WTC11 (cell line): ENCODE results near the gene DPH1. TPM values are rescaled to one million over a fixed set of nuclear protein-coding genes. Genes with fewer than 3 reads are reported as not detected.

ENCODE experiments used
- ATAC-seq: fragments of 200-7000 bp; cut with Tn5 transposase; 2 replicates; pipeline ENCODE4 v1.10.0; 2021; ENCODE audit warnings: mild to moderate bottlenecking, moderate library complexity
- CTCF ChIA-PET: fragments of 300-600 bp; sonication (Branson Sonifier 250); formaldehyde crosslinking; loops from one replicate; lab custom pipeline; 2021; ENCODE audit warnings: antibody characterized with exemption; lab: Charles Lee
- POLR2A ChIA-PET: fragments of 350-600 bp; sonication (Branson Sonifier 250); formaldehyde crosslinking; loops from one replicate; lab custom pipeline; 2021; ENCODE audit warnings: antibody characterized with exemption; lab: Charles Lee
- DNase-seq: peaks from one replicate; pipeline ENCODE4 v3.0.0; 2021; ENCODE audit warnings: low spot score
- H3K27ac Mint-ChIP-seq: 2 replicates; pipeline ENCODE4 v1.8.0; 2021; ENCODE audit warnings: mixed read lengths
- H3K27me3 Mint-ChIP-seq: 2 replicates; pipeline ENCODE4 v1.8.0; 2021; ENCODE audit warnings: low read depth, mild to moderate bottlenecking, moderate library complexity, mixed read lengths
- H3K36me3 Mint-ChIP-seq: 2 replicates; pipeline ENCODE4 v1.8.0; 2021; ENCODE audit warnings: mixed read lengths
- H3K4me1 Mint-ChIP-seq: 2 replicates; pipeline ENCODE4 v1.8.0; 2022; ENCODE audit warnings: mixed read lengths
- H3K4me3 Mint-ChIP-seq: 2 replicates; pipeline ENCODE4 v1.8.0; 2021; ENCODE audit warnings: mild to moderate bottlenecking, moderate library complexity, mixed read lengths
- H3K9me3 Mint-ChIP-seq: 2 replicates; pipeline ENCODE4 v1.8.0; 2021; ENCODE audit warnings: mixed read lengths
- CREM ChIP-seq: sonication (generic); formaldehyde crosslinking; IDR thresholded peaks from 2 replicates; pipeline ENCODE4 v1.8.1; 2022; ENCODE audit warnings: mild to moderate bottlenecking, missing genetic modification reagents, moderate library complexity
- FOXP1 ChIP-seq: sonication (generic); formaldehyde crosslinking; IDR thresholded peaks from 2 replicates; pipeline ENCODE4 v1.8.0; 2022; ENCODE audit warnings: missing genetic modification reagents, mild to moderate bottlenecking, moderate library complexity, borderline replicate concordance
- GTF2I ChIP-seq: fragments of 250-450 bp; sonication (Bioruptor Pico); conservative IDR thresholded peaks from 2 replicates; pipeline ENCODE4 v1.4.0; 2021; ENCODE audit warnings: mild to moderate bottlenecking
- HMGA2 ChIP-seq: fragments of 250-450 bp; sonication (Bioruptor Pico); IDR thresholded peaks from 2 replicates; pipeline ENCODE4 v1.4.0; 2021; ENCODE audit warnings: mild to moderate bottlenecking, moderate library complexity
- KAT7 ChIP-seq: sonication (generic); formaldehyde crosslinking; IDR thresholded peaks from 2 replicates; pipeline ENCODE4 v1.8.1; 2023; ENCODE audit warnings: missing genetic modification reagents, mild to moderate bottlenecking, borderline replicate concordance
- MXD4 ChIP-seq: fragments of 250-450 bp; sonication (Bioruptor Pico); IDR thresholded peaks from 2 replicates; pipeline ENCODE4 v1.8.0; 2021; ENCODE audit warnings: mild to moderate bottlenecking, moderate library complexity, borderline replicate concordance
- NR1H2 ChIP-seq: sonication (generic); formaldehyde crosslinking; IDR thresholded peaks from 2 replicates; pipeline ENCODE4 v1.9.0; 2021; ENCODE audit warnings: mild to moderate bottlenecking, moderate library complexity, missing genetic modification reagents
- SP1 ChIP-seq: sonication (generic); formaldehyde crosslinking; conservative IDR thresholded peaks from 2 replicates; pipeline ENCODE4 v1.8.1; 2022; ENCODE audit warnings: missing genetic modification reagents
- ZNF263 ChIP-seq: sonication (generic); formaldehyde crosslinking; IDR thresholded peaks from 2 replicates; pipeline ENCODE4 v1.8.1; 2022; ENCODE audit warnings: low read depth, mild to moderate bottlenecking, moderate library complexity, missing genetic modification reagents
- ZNF396 ChIP-seq: fragments of 250-450 bp; sonication (Bioruptor Pico); IDR thresholded peaks from 2 replicates; pipeline ENCODE4 v1.8.0; 2021; ENCODE audit warnings: mild to moderate bottlenecking, moderate library complexity, borderline replicate concordance
- total RNA-seq: library from RNA; stranded (reverse); gene quantifications from 3 replicates; pipeline ENCODE4 v1.2.3, GENCODE V29; 2021
- TF ChIP-seq, protein P1 (sequence below): sonication (generic); formaldehyde crosslinking; IDR thresholded peaks from 2 replicates; pipeline ENCODE4 v1.8.1; 2023; ENCODE audit warnings: mild to moderate bottlenecking, missing genetic modification reagents
- TF ChIP-seq, protein P2 (sequence below): fragments of 250-450 bp; sonication (Bioruptor Pico); IDR thresholded peaks from 2 replicates; pipeline ENCODE4 v1.9.0; 2021; ENCODE audit warnings: mild to moderate bottlenecking
- TF ChIP-seq, protein P3 (sequence below): sonication (generic); formaldehyde crosslinking; IDR thresholded peaks from 2 replicates; pipeline ENCODE4 v1.8.1; 2022; ENCODE audit warnings: mild to moderate bottlenecking, missing genetic modification reagents, moderate library complexity, borderline replicate concordance
- TF ChIP-seq, protein P4 (sequence below): fragments of 200-600 bp; IDR thresholded peaks from 2 replicates; pipeline ENCODE4 v1.8.0; 2022; ENCODE audit warnings: antibody characterized with exemption

DPH1 gene
- total RNA-seq, 1 experiment from 2014 or later, result 43.2 TPM

DNA sequence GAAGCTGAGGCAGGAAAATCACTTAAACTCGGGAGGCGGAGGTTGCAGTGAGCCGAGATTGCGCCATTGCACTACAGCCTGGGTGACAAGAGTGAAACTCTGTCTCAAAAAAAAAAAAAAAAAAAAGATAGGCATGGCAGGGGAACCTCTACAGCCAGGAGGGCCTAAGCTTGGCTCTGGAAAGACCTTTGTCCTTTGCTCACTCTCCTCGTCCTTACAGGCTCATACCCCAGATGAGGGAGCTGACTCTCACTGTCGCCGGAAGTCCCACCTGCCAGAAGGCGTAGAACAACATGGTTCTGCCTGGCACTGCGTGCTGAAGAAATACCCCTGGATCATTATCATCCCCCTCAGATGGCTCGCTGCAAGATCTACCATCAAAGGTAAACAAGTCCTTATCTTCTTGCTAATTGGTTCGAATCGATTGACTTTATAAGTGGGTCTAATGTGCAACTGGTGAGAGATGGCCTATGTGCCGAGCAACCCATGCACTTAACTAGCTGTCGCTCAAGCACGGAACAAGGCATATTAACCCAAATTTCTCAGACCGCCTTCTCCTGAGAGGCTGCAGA lies 34.5 kb upstream of the DPH1 start:
- no peak for DNase-seq
- TF ChIP-seq ZNF396 (CRISPR knock-in tag), result no peak
- no peak for TF ChIP-seq KAT7
- no peak for TF ChIP-seq CREM (CRISPR knock-in tag)
- TF ChIP-seq, protein P1, sequence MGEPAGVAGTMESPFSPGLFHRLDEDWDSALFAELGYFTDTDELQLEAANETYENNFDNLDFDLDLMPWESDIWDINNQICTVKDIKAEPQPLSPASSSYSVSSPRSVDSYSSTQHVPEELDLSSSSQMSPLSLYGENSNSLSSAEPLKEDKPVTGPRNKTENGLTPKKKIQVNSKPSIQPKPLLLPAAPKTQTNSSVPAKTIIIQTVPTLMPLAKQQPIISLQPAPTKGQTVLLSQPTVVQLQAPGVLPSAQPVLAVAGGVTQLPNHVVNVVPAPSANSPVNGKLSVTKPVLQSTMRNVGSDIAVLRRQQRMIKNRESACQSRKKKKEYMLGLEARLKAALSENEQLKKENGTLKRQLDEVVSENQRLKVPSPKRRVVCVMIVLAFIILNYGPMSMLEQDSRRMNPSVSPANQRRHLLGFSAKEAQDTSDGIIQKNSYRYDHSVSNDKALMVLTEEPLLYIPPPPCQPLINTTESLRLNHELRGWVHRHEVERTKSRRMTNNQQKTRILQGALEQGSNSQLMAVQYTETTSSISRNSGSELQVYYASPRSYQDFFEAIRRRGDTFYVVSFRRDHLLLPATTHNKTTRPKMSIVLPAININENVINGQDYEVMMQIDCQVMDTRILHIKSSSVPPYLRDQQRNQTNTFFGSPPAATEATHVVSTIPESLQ (CRISPR knock-in tag), result no peak
- POLR2A ChIA-PET, result interaction anchor here (0.5 to 0.8 kb wide), 2 partner anchors 87 to 161 kb away, joined by 3 read pairs; no protein-coding TSS in a partner anchor
- Mint-ChIP-seq H3K4me3 (no peak overlapping the region), H3K36me3 (no peaks in the 10 kb centered on the region), H3K9me3 (no peaks in the 10 kb centered on the region), H3K4me1 (peaks cover 31% of the 10 kb centered on the region), H3K27ac (no peak overlapping the region), H3K27me3 (peaks cover 30% of the 10 kb centered on the region)
- ATAC-seq, result no peak
- CTCF ChIA-PET, result interaction anchor here (2.1 to 2.4 kb wide), 2 partner anchors 29 to 87 kb away, joined by 5 to 6 read pairs; no protein-coding TSS in a partner anchor

DNA sequence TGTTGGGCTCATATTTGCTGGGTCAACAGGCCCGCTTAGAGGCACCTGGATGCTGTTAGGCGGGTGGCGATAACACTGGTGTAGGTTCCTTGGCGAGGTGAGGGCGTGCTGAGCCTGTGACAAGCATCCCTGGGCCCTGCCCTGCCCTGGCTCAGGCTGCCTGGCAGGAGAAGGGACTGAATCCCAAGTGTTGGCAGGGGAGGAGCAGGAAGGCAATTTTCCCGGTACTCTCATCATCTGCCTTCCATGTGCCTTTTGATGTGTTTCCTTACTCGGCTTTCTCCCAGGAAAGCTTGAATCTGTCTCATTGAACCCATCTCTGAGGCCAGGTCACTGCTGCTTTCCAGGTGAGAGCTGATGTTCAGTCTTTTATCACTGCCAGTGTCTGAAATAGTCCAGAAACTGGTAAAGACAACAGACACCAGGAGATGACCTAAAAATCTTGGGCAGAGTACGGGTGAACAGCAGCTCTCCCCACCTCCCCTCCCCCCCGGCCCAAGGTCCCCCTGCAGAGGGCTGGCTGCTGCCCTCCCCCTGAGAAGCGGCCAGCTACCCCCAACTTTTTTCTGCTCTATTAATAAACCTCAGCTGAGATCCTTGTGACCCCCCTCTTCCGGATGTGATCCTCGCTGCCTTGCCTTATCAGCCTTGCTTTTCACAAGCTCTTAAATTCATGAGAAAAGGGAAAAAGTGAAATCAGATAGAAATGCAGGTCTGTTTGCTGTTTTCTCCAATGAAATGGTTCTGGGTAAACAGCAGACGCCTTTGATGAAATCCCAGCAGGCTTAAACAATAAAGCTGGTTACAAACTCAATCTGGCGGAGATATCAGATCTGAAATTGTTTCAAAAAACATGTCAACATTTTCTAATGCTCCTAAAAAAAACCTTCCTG lies 33.8 kb upstream of the DPH1 start:
- Mint-ChIP-seq H3K36me3 (no peaks in the 10 kb centered on the region), H3K27me3 (peaks cover 30% of the 10 kb centered on the region), H3K4me1 (peaks cover 31% of the 10 kb centered on the region), H3K9me3 (no peaks in the 10 kb centered on the region), H3K27ac (no peak overlapping the region), H3K4me3 (no peak overlapping the region)
- ATAC-seq, result no peak
- POLR2A ChIA-PET, result interaction anchor here (0.8 kb wide), 1 partner anchor 87 kb away, joined by 3 read pairs; no protein-coding TSS in a partner anchor
- DNase-seq, result no peak
- CTCF ChIA-PET, result interaction anchor here (0.9 to 2.4 kb wide), 4 partner anchors 9 to 87 kb away, joined by 5 to 6 read pairs (median 5); partner anchors contain the start of gene RTN4RL1
- TF ChIP-seq SP1, result no peak
- TF ChIP-seq, protein P2, sequence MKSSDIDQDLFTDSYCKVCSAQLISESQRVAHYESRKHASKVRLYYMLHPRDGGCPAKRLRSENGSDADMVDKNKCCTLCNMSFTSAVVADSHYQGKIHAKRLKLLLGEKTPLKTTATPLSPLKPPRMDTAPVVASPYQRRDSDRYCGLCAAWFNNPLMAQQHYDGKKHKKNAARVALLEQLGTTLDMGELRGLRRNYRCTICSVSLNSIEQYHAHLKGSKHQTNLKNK, result no peak
- TF ChIP-seq, protein P3, sequence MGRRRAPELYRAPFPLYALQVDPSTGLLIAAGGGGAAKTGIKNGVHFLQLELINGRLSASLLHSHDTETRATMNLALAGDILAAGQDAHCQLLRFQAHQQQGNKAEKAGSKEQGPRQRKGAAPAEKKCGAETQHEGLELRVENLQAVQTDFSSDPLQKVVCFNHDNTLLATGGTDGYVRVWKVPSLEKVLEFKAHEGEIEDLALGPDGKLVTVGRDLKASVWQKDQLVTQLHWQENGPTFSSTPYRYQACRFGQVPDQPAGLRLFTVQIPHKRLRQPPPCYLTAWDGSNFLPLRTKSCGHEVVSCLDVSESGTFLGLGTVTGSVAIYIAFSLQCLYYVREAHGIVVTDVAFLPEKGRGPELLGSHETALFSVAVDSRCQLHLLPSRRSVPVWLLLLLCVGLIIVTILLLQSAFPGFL (CRISPR knock-in tag), result no peak
- no peak for TF ChIP-seq NR1H2 (CRISPR knock-in tag)
- no peak for TF ChIP-seq MXD4 (CRISPR knock-in tag)
- TF ChIP-seq, protein P4, sequence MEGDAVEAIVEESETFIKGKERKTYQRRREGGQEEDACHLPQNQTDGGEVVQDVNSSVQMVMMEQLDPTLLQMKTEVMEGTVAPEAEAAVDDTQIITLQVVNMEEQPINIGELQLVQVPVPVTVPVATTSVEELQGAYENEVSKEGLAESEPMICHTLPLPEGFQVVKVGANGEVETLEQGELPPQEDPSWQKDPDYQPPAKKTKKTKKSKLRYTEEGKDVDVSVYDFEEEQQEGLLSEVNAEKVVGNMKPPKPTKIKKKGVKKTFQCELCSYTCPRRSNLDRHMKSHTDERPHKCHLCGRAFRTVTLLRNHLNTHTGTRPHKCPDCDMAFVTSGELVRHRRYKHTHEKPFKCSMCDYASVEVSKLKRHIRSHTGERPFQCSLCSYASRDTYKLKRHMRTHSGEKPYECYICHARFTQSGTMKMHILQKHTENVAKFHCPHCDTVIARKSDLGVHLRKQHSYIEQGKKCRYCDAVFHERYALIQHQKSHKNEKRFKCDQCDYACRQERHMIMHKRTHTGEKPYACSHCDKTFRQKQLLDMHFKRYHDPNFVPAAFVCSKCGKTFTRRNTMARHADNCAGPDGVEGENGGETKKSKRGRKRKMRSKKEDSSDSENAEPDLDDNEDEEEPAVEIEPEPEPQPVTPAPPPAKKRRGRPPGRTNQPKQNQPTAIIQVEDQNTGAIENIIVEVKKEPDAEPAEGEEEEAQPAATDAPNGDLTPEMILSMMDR, result no peak
- no peak for TF ChIP-seq ZNF263 (CRISPR knock-in tag)
- TF ChIP-seq HMGA2, result no peak
- TF ChIP-seq FOXP1 (CRISPR knock-in tag), result no peak

DNA sequence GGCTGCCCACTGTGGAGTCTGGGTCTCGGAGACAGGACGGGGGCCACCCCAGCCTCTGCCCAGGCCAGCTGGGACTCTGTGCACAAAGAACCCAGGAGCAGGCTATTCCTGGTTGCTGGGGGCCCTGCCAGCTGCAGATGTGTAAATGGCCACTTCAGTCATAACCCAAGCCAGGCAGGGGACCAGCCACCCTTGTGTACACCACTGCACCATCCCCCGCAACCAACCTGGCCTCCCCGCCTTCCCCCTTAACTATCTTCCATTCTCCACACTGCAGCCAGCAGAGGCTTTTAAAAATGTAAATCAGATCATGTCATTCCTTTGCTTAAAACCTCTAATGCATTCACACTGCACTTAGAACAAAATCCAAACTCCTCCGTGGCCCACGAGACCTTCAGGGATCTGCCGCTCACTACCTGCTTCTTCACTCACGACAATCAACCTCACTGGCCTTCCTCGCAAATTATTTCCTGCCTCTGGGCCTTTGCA lies 33.1 kb upstream of the DPH1 start:
- CTCF ChIA-PET, result interaction anchor here (0.9 to 2.1 kb wide), 4 partner anchors 10 to 88 kb away, joined by 3 to 6 read pairs (median 5); partner anchors contain the start of gene RTN4RL1
- H3K4me1 Mint-ChIP-seq, result peaks cover 31% of the 10 kb centered on the region

More for the DNA sequence above, 33.1 kb upstream of the DPH1 start:
- H3K27ac Mint-ChIP-seq, result no peak overlapping the region
- DNase-seq (no peak), ATAC-seq (no peak)
- TF ChIP-seq GTF2I (CRISPR knock-in tag), result peak; percentile 75; the same call in 1 of the 2 replicates
- TF ChIP-seq, protein P1 (CRISPR knock-in tag), result no peak
- no peaks in the 10 kb centered on the region for H3K9me3 Mint-ChIP-seq
- peaks cover 30% of the 10 kb centered on the region for H3K27me3 Mint-ChIP-seq
- H3K4me3 Mint-ChIP-seq, result peak overlapping the region; percentile 38
- POLR2A ChIA-PET, result no interaction called here
- H3K36me3 Mint-ChIP-seq, result no peaks in the 10 kb centered on the region
